B cell (primary cell): Measurements from ENCODE around the gene LPIN3.

Source experiments
- EZH2 ChIP-seq: IDR thresholded peaks from 2 replicates; pipeline ENCODE4 v1.6.1; 2012; ENCODE audit warnings: borderline replicate concordance, low read depth, mild to moderate bottlenecking, moderate library complexity, low read length; ENCODE audit not compliant: insufficient read depth, poor library complexity, severe bottlenecking
- TF ChIP-seq, protein P1 (sequence below): fragments of 200-600 bp; IDR thresholded peaks from one replicate; pipeline ENCODE4 v1.8.0; 2022; ENCODE audit warnings: antibody characterized with exemption, mild to moderate bottlenecking

DNA sequence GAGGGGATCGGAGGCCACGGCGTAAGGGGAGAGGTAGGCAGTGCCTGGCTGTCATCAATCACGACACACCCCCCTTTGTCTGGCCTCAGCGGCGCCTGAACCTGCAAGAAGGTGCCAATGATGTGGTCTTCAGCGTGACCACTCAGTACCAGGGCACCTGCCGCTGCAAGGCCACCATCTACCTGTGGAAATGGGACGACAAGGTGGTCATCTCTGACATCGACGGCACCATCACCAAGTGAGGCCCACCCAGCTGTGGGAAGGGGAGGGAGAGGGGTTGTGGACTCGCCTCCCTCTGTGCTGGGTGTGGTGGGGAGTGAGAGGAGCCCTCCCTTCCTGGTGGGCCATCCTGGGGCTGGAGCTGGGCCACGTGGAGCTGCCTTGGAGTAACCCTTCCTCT lies 16.3 kb downstream of the LPIN3 start:
- TF ChIP-seq, protein P1, sequence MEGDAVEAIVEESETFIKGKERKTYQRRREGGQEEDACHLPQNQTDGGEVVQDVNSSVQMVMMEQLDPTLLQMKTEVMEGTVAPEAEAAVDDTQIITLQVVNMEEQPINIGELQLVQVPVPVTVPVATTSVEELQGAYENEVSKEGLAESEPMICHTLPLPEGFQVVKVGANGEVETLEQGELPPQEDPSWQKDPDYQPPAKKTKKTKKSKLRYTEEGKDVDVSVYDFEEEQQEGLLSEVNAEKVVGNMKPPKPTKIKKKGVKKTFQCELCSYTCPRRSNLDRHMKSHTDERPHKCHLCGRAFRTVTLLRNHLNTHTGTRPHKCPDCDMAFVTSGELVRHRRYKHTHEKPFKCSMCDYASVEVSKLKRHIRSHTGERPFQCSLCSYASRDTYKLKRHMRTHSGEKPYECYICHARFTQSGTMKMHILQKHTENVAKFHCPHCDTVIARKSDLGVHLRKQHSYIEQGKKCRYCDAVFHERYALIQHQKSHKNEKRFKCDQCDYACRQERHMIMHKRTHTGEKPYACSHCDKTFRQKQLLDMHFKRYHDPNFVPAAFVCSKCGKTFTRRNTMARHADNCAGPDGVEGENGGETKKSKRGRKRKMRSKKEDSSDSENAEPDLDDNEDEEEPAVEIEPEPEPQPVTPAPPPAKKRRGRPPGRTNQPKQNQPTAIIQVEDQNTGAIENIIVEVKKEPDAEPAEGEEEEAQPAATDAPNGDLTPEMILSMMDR: no peak
- no peak for TF ChIP-seq EZH2
